ENCODE measurements around the gene CCDC186. TPM values are rescaled to one million over a fixed set of nuclear protein-coding genes. Genes with fewer than 3 reads are reported as not detected.

The CCDC186 gene
- total and polyA plus RNA-seq, 2 of the 8 experiments (the other 6 are each of a cell fraction or from before 2014, with no cell fraction given): 3.0 to 30.3 TPM

GRCh38 chr10:114166043-114166442 lies 8.0 kb downstream of the CCDC186 start:
- 53% methylated on average over 3 of the region's 3 CpGs; no CpG with 5 or more reads in 1 of the 2 experiments for WGBS, 2 experiments (ENCODE audit: extremely low coverage in 1 of 2, insufficient coverage in 1 of 2, insufficient read length in 1 of 2, insufficient replicate concordance in 2 of 2, low coverage in 1 of 2, low lambda C conversion rate in 2 of 2, missing lambda C conversion rate in 1 of 2)
- 0 out of 2 replicates have a peak, but pooled peaks have one; percentile 40 for TF ChIP-seq SP1 (IDR thresholded peaks at IDR 0.05; ENCODE audit: low read depth, low read length)
- no peak for TF ChIP-seq SIRT6 (IDR thresholded peaks at IDR 0.05; ENCODE audit: low read length)

More at GRCh38 chr10:114166043-114166442, 8.0 kb downstream of the CCDC186 start:
- Histone ChIP-seq H4K8ac (ENCODE audit: extremely low read depth, insufficient read depth, low read length) (no peak overlapping the region), H2AFZ (ENCODE audit: low read length) (no peak overlapping the region), H3K23me2 (ENCODE audit: low read depth, low read length) (no peaks in the 10 kb centered on the region; the same call in 1 of the 2 replicates), H3K56ac (replicated peaks; ENCODE audit: insufficient read length, low read depth, low read length) (no peak overlapping the region), H2BK120ac (replicated peaks; ENCODE audit: low read depth, low read length) (no peak overlapping the region), H3K18ac (ENCODE audit: extremely low read depth, low read length) (no peak overlapping the region; the same call in 1 of the 2 replicates), H3K79me1 (ENCODE audit: low read depth, low read length) (no peaks in the 10 kb centered on the region; the same call in none of the 2 replicates), H3K36me3 (ENCODE audit: control insufficient read depth in 2 of 4, insufficient read depth in 4 of 4, low read length in 3 of 4) (peaks cover 0 to 19% (median 3%) of the 10 kb centered on the region in 4 experiments; a peak in 2 of 8 replicates), H2BK5ac (ENCODE audit: low read depth, low read length) (no peak overlapping the region), H2BK12ac (ENCODE audit: low read depth, low read length) (no peak overlapping the region), H2BK15ac (ENCODE audit: low read length) (no peak overlapping the region), H3K79me2 (ENCODE audit: control insufficient read depth in 1 of 2, insufficient read depth in 2 of 2, low read length in 2 of 2) (peaks cover 0 to 94% of the 10 kb centered on the region in 2 experiments; a peak in 2 of 4 replicates), H3K23ac (ENCODE audit: insufficient read length) (no peak overlapping the region), H4K5ac (ENCODE audit: insufficient read length, low read depth, low read length) (peak overlapping the region; percentile 10), H3K4me3 (ENCODE audit: extremely low read depth in 1 of 4, insufficient read depth in 2 of 4, low read depth in 3 of 4, low read length in 4 of 4) (peak overlapping the region in 1 of 4 experiments; percentile 33; a peak in 1 of 8 replicates), H3K9ac (replicated peaks in 1 of 4; ENCODE audit: extremely low read depth in 1 of 4, low read depth in 3 of 4, low read length in 3 of 4) (no peak overlapping the region), H4K20me1 (replicated peaks in 1 of 2; ENCODE audit: control insufficient read depth in 1 of 2, insufficient read depth in 2 of 2, low read length in 2 of 2) (peaks cover 0 to 3% of the 10 kb centered on the region in 2 experiments), H3K14ac (ENCODE audit: insufficient read length) (no peak overlapping the region), H2AK5ac (ENCODE audit: low read depth, low read length) (no peak overlapping the region), H4K91ac (replicated peaks; ENCODE audit: insufficient read length, low read length) (no peak overlapping the region), H2BK20ac (ENCODE audit: low read length) (no peak overlapping the region), H3K9me3 (ENCODE audit: insufficient read depth in 2 of 2, low read depth in 1 of 2, low read length in 1 of 2) (peaks cover 5 to 11% of the 10 kb centered on the region in 2 experiments), H3K4me1 (replicated peaks in 1 of 4; ENCODE audit: control insufficient read depth in 3 of 4, insufficient read depth in 4 of 4, low read length in 3 of 4) (peaks cover 0 to 10% (median 0%) of the 10 kb centered on the region in 4 experiments; a peak in 4 of 7 replicates), H3K27ac (ENCODE audit: low read depth, low read length) (no peak overlapping the region), H3K27me3 (replicated peaks in 1 of 4; ENCODE audit: control insufficient read depth in 3 of 4, extremely low read depth in 1 of 4, insufficient read depth in 3 of 4, low read length in 3 of 4) (no peaks in the 10 kb centered on the region), H3K4me2 (ENCODE audit: insufficient read depth in 1 of 2, low read depth in 2 of 2, low read length in 2 of 2) (peak overlapping the region; percentile 50 to 53; a peak in 3 of 4 replicates), H3K4ac (replicated peaks; ENCODE audit: insufficient read length, low read depth, low read length) (no peak overlapping the region)
- ChIA-PET CTCF (ENCODE audit: partially characterized antibody) (interaction anchor here (0.6 kb wide), 1 partner anchor 70 kb away, joined by 3 read pairs; no protein-coding TSS in a partner anchor), POLR2A (ENCODE audit: partially characterized antibody) (no interaction called here)
- FAIRE-seq (peak; percentile 65), DNase-seq (ENCODE audit: low read depth in 1 of 2, low spot score in 2 of 2) (no peak)
